Hematopoietic multipotent progenitor cell treated with erythropoietin and hydrocortisone succinate and interleukin-3 and kit ligand, for 4 days (in vitro differentiated cells): Measurements from ENCODE around the gene SEMA3B.
A peak's percentile ranks its signal among the peaks of the same experiment; 100 is the strongest.
"Not testable (repeated sequence)": the region's sequence is repeated elsewhere in the genome, so short reads cannot be mapped to it uniquely, and the experiment has no call there.

Experiments
- DNase-seq: peaks from one replicate; pipeline ENCODE4 v3.0.0-alpha.2; 2015

SEMA3B gene

GRCh38 chr3:50274371-50275104, 5.6 kb downstream of the SEMA3B start:
- peak; percentile 88 for DNase-seq

GRCh38 chr3:50275141-50275995, 6.4 kb downstream of the SEMA3B start:
- DNase-seq = no peak

- peak; percentile 67 for DNase-seq
Measured at GRCh38 chr3:50275996-50276761, 7.2 kb downstream of the SEMA3B start.

GRCh38 chr3:50276762-50277101, 7.8 kb downstream of the SEMA3B start:
- no peak for DNase-seq

GRCh38 chr3:50278123-50278879, 9.4 kb downstream of the SEMA3B start:
- no peak for DNase-seq

GRCh38 chr3:50278880-50279224, 9.9 kb downstream of the SEMA3B start, which contains the start of gene LSMEM2:
TSS of gene LSMEM2 (plus strand) at chr3:50279087. CDS start at chr3:50279114, 27 bp downstream.
- no peak for DNase-seq

GRCh38 chr3:50279255-50280016, 10.5 kb downstream of the SEMA3B start:
- DNase-seq = no peak

- DNase-seq = not testable (repeated sequence)
Measured at GRCh38 chr3:50284121-50284520, 15.2 kb downstream of the SEMA3B start.

- no peak for DNase-seq
Measured at GRCh38 chr3:50286322-50287227, 17.6 kb downstream of the SEMA3B start.

- no peak for DNase-seq
Measured at GRCh38 chr3:50287262-50287661, 18.3 kb downstream of the SEMA3B start.

GRCh38 chr3:50288387-50289007, 19.6 kb downstream of the SEMA3B start:
- no peak for DNase-seq

- DNase-seq = no peak
Measured at GRCh38 chr3:50289130-50289529, 20.2 kb downstream of the SEMA3B start.

- DNase-seq = no peak
Measured at GRCh38 chr3:50290161-50290641, 21.3 kb downstream of the SEMA3B start.

GRCh38 chr3:50292159-50293078, 23.5 kb downstream of the SEMA3B start, which contains the start of gene IFRD2:
TSS of gene IFRD2 (minus strand) at chr3:50292429. CDS start at chr3:50292274, 155 bp downstream.
- DNase-seq = peak; percentile 99

- no peak for DNase-seq
Measured at GRCh38 chr3:50293079-50293801, 24.3 kb downstream of the SEMA3B start.

GRCh38 chr3:50294089-50294488, 25.1 kb downstream of the SEMA3B start:
- no peak for DNase-seq

- DNase-seq = no peak
Measured at GRCh38 chr3:50294492-50295403, 25.8 kb downstream of the SEMA3B start.
